ENCODE data around the gene TEX2.
"Not testable (repeated sequence)": the region's sequence is repeated elsewhere in the genome, so short reads cannot be mapped to it uniquely, and the experiment has no call there.

TEX2 gene

GRCh38 chr17:64187093-64187895 lies 75.8 kb downstream of the TEX2 start:
- no peak for ATAC-seq
- H3K27ac Mint-ChIP-seq = no peak overlapping the region
- no peak for DNase-seq
- peaks cover 12% of the 10 kb centered on the region for H3K4me1 Mint-ChIP-seq
- H3K9me3 Mint-ChIP-seq = no peaks in the 10 kb centered on the region
- H3K4me3 Mint-ChIP-seq = no peak overlapping the region
- no peaks in the 10 kb centered on the region for H3K27me3 Mint-ChIP-seq

GRCh38 chr17:64186171-64187092 lies 76.6 kb downstream of the TEX2 start:
- no peak overlapping the region for H3K4me3 Mint-ChIP-seq
- no peak overlapping the region for H3K27ac Mint-ChIP-seq
- no peaks in the 10 kb centered on the region for H3K27me3 Mint-ChIP-seq
- H3K9me3 Mint-ChIP-seq = no peaks in the 10 kb centered on the region
- DNase-seq (no peak), ATAC-seq (no peak)
- H3K4me1 Mint-ChIP-seq = peaks cover 12% of the 10 kb centered on the region

- H3K27me3 Mint-ChIP-seq, DNase-seq, ATAC-seq, H3K4me3 Mint-ChIP-seq, H3K9me3 Mint-ChIP-seq: not testable (repeated sequence)
- Mint-ChIP-seq H3K27ac (peak overlapping the region in 1 of 2 donors; percentile 48), H3K4me1 (peaks cover 12% of the 10 kb centered on the region)
These were observed 77.5 kb downstream of the TEX2 start for GRCh38 chr17:64185557-64185956.

GRCh38 chr17:64185101-64185500 lies 78.0 kb downstream of the TEX2 start:
- H3K4me3 Mint-ChIP-seq = no peak overlapping the region
- H3K4me1 Mint-ChIP-seq = peaks cover 12% of the 10 kb centered on the region
- H3K9me3 Mint-ChIP-seq = no peaks in the 10 kb centered on the region
- DNase-seq (no peak), ATAC-seq (no peak)
- H3K27me3 Mint-ChIP-seq = no peaks in the 10 kb centered on the region
- no peak overlapping the region for H3K27ac Mint-ChIP-seq

GRCh38 chr17:64183815-64184214 lies 79.2 kb downstream of the TEX2 start:
- ATAC-seq = peak; percentile 90
- Mint-ChIP-seq H3K27me3 (no peaks in the 10 kb centered on the region), H3K27ac (peak overlapping the region in 1 of 2 donors; percentile 57), H3K4me3 (no peak overlapping the region), H3K4me1 (peaks cover 12% of the 10 kb centered on the region), H3K9me3 (no peaks in the 10 kb centered on the region)
- DNase-seq = peak; percentile 13 to 36

- no peak overlapping the region for H3K4me3 Mint-ChIP-seq
- DNase-seq = no peak
- no peak for ATAC-seq
- no peak overlapping the region for H3K27ac Mint-ChIP-seq
- H3K4me1 Mint-ChIP-seq = peaks cover 12% of the 10 kb centered on the region
- no peaks in the 10 kb centered on the region for H3K27me3 Mint-ChIP-seq
- no peaks in the 10 kb centered on the region for H3K9me3 Mint-ChIP-seq
These were observed 80.6 kb downstream of the TEX2 start for GRCh38 chr17:64182325-64183012.

GRCh38 chr17:64180089-64181073 lies 82.7 kb downstream of the TEX2 start:
- DNase-seq = no peak
- no peak for ATAC-seq
- Mint-ChIP-seq H3K4me1 (peaks cover 12% of the 10 kb centered on the region), H3K27ac (no peak overlapping the region), H3K27me3 (no peaks in the 10 kb centered on the region), H3K9me3 (no peaks in the 10 kb centered on the region), H3K4me3 (no peak overlapping the region)

GRCh38 chr17:64179024-64179423 lies 84.0 kb downstream of the TEX2 start:
- DNase-seq, ATAC-seq, H3K4me1 Mint-ChIP-seq, H3K27ac Mint-ChIP-seq, H3K9me3 Mint-ChIP-seq, H3K27me3 Mint-ChIP-seq, H3K4me3 Mint-ChIP-seq: not testable (repeated sequence)

- ATAC-seq = no peak
- Mint-ChIP-seq H3K27me3 (no peaks in the 10 kb centered on the region), H3K27ac (no peak overlapping the region), H3K9me3 (no peaks in the 10 kb centered on the region), H3K4me3 (no peak overlapping the region), H3K4me1 (no peaks in the 10 kb centered on the region)
- no peak for DNase-seq
These were observed 84.8 kb downstream of the TEX2 start for GRCh38 chr17:64178011-64178825.

- Mint-ChIP-seq H3K4me3 (no peak overlapping the region), H3K27me3 (no peaks in the 10 kb centered on the region), H3K4me1 (no peaks in the 10 kb centered on the region), H3K9me3 (no peaks in the 10 kb centered on the region), H3K27ac (no peak overlapping the region)
- ATAC-seq = no peak
- DNase-seq = no peak
These were observed 85.6 kb downstream of the TEX2 start for GRCh38 chr17:64177311-64178010.

GRCh38 chr17:64176556-64176955 lies 86.5 kb downstream of the TEX2 start:
- ATAC-seq (no peak), DNase-seq (no peak)
- Mint-ChIP-seq H3K27ac (peak overlapping the region in 1 of 2 donors; percentile 54), H3K4me3 (no peak overlapping the region), H3K4me1 (no peaks in the 10 kb centered on the region), H3K27me3 (no peaks in the 10 kb centered on the region), H3K9me3 (no peaks in the 10 kb centered on the region)

GRCh38 chr17:64174686-64175456 lies 88.2 kb downstream of the TEX2 start:
- H3K9me3 Mint-ChIP-seq = no peaks in the 10 kb centered on the region
- no peaks in the 10 kb centered on the region for H3K27me3 Mint-ChIP-seq
- DNase-seq = no peak
- H3K4me1 Mint-ChIP-seq = no peaks in the 10 kb centered on the region
- ATAC-seq = no peak
- peak overlapping the region; percentile 4 to 13 for H3K27ac Mint-ChIP-seq
- no peak overlapping the region for H3K4me3 Mint-ChIP-seq

- no peak for ATAC-seq
- H3K4me3 Mint-ChIP-seq = no peak overlapping the region
- no peak for DNase-seq
- H3K27me3 Mint-ChIP-seq = no peaks in the 10 kb centered on the region
- H3K27ac Mint-ChIP-seq = no peak overlapping the region
- no peaks in the 10 kb centered on the region for H3K4me1 Mint-ChIP-seq
- no peaks in the 10 kb centered on the region for H3K9me3 Mint-ChIP-seq
These were observed 89.4 kb downstream of the TEX2 start for GRCh38 chr17:64173646-64174045.

Measured in stimulated activated naive CD8-positive, alpha-beta T cell treated with anti-CD3 and anti-CD28 coated beads, Interleukin-15, amount 100 ng/mL, for 72 hours (primary cell).